ENCODE results near the gene TRAF2. TPM values are rescaled to one million over a fixed set of nuclear protein-coding genes. Genes with fewer than 3 reads are reported as not detected.

Gene TRAF2
- polyA plus RNA-seq, 4 donors = 11.2 to 17.9 (median 14.8) TPM

GRCh38 chr9:136928591-136928990, 42.3 kb downstream of the TRAF2 start:
- DNase-seq (ENCODE audit: low read depth in 4 of 4, low spot score in 2 of 4) = no peak

- DNase-seq (ENCODE audit: low read depth in 4 of 4, low spot score in 2 of 4) = no peak
These were observed 43.7 kb downstream of the TRAF2 start for GRCh38 chr9:136930014-136930413.

GRCh38 chr9:136931611-136932130, 45.4 kb downstream of the TRAF2 start:
- no peak for DNase-seq (ENCODE audit: low read depth in 4 of 4, low spot score in 2 of 4)

GRCh38 chr9:136934277-136934676, 48.0 kb downstream of the TRAF2 start:
- no peak for DNase-seq (ENCODE audit: low read depth in 4 of 4, low spot score in 2 of 4)

GRCh38 chr9:136935651-136936050, 49.3 kb downstream of the TRAF2 start:
- DNase-seq (ENCODE audit: low read depth in 4 of 4, low spot score in 2 of 4) = no peak

- DNase-seq (ENCODE audit: low read depth in 4 of 4, low spot score in 2 of 4) = no peak
These were observed 50.4 kb downstream of the TRAF2 start for GRCh38 chr9:136936645-136937170.

- no peak for DNase-seq (ENCODE audit: low read depth in 4 of 4, low spot score in 2 of 4)
These were observed 51.1 kb downstream of the TRAF2 start for GRCh38 chr9:136937186-136938001.

- DNase-seq (ENCODE audit: low read depth in 4 of 4, low spot score in 2 of 4) = no peak
These were observed 53.2 kb downstream of the TRAF2 start for GRCh38 chr9:136939431-136939995.

GRCh38 chr9:136939996-136940525, 53.7 kb downstream of the TRAF2 start:
- DNase-seq (ENCODE audit: low read depth in 4 of 4, low spot score in 2 of 4) = no peak

GRCh38 chr9:136940526-136941230, 54.4 kb downstream of the TRAF2 start:
- DNase-seq (ENCODE audit: low read depth in 4 of 4, low spot score in 2 of 4) = no peak

GRCh38 chr9:136941231-136942111, 55.2 kb downstream of the TRAF2 start:
- no peak for DNase-seq (ENCODE audit: low read depth in 4 of 4, low spot score in 2 of 4)

- DNase-seq (ENCODE audit: low read depth in 4 of 4, low spot score in 2 of 4) = no peak
These were observed 56.0 kb downstream of the TRAF2 start for GRCh38 chr9:136942112-136942880.

- no peak for DNase-seq (ENCODE audit: low read depth in 4 of 4, low spot score in 2 of 4)
These were observed 56.5 kb downstream of the TRAF2 start for GRCh38 chr9:136942881-136943230.

- no peak for DNase-seq (ENCODE audit: low read depth in 4 of 4, low spot score in 2 of 4)
These were observed 57.2 kb downstream of the TRAF2 start for GRCh38 chr9:136943291-136944211.

GRCh38 chr9:136944212-136944518, 57.8 kb downstream of the TRAF2 start:
- DNase-seq (ENCODE audit: low read depth in 4 of 4, low spot score in 2 of 4) = no peak

GRCh38 chr9:136944519-136945332, 58.4 kb downstream of the TRAF2 start, which contains the start of the genes C8G and FBXW5:
Gene C8G, plus strand, starts transcription at chr9:136945243. Its CDS starts 78 bp downstream, at chr9:136945321.
Gene FBXW5, minus strand, starts transcription at chr9:136944738. Its CDS starts 655 bp downstream, at chr9:136944083.
- DNase-seq (ENCODE audit: low read depth in 4 of 4, low spot score in 2 of 4) = peak; percentile 72 to 92 (median 86)
